SH-SY5Y (cell line): ENCODE results near the gene UBE2F.

Experiments used
- GATA2 ChIP-seq: IDR thresholded peaks from 2 replicates; pipeline ENCODE4 v1.6.1; 2011; ENCODE audit warnings: mild to moderate bottlenecking, low read depth, low read length
- GATA3 ChIP-seq: IDR thresholded peaks from 2 replicates; pipeline ENCODE4 v1.6.1; 2011; ENCODE audit warnings: low read depth, mild to moderate bottlenecking, low read length, moderate library complexity

- TF ChIP-seq GATA2 (no peak), GATA3 (no peak)
These were observed 49.7 kb downstream of the UBE2F start for GRCh38 chr2:238016526-238016925.
